ENCODE results near the gene CDC16.

DNA sequence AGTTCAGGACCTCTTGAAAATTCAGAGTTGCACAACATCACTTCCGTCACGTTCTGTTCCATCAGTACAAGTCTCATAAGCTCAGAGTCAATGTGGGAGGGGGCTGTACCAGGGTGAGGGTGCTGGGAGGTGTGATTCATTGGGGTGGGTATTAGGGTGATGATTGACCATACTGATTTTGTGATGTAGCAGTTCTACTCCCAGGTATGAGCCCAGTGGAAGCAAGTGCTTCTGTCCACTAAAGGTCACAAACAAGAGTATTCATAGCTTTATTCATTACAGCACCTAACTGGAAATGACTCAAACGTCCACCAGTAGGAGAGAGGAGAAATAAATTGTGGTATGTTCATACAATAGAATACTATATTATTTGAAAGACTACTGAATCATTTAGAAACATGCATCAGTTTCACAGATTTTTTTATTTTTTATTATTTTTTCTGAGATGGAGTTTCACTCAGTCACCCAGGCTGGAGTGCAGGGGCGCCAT is 34.6 kb downstream of the CDC16 start:
- TF ChIP-seq, protein P1, sequence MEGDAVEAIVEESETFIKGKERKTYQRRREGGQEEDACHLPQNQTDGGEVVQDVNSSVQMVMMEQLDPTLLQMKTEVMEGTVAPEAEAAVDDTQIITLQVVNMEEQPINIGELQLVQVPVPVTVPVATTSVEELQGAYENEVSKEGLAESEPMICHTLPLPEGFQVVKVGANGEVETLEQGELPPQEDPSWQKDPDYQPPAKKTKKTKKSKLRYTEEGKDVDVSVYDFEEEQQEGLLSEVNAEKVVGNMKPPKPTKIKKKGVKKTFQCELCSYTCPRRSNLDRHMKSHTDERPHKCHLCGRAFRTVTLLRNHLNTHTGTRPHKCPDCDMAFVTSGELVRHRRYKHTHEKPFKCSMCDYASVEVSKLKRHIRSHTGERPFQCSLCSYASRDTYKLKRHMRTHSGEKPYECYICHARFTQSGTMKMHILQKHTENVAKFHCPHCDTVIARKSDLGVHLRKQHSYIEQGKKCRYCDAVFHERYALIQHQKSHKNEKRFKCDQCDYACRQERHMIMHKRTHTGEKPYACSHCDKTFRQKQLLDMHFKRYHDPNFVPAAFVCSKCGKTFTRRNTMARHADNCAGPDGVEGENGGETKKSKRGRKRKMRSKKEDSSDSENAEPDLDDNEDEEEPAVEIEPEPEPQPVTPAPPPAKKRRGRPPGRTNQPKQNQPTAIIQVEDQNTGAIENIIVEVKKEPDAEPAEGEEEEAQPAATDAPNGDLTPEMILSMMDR (IDR thresholded peaks at IDR 0.05): no peak
- TF ChIP-seq POLR2A (IDR thresholded peaks at IDR 0.05): no peak

Measured in Peyer's patch (tissue), 4 donors.